ENCODE measurements around the gene CSPG4.

- TF ChIP-seq CTCF (IDR thresholded peaks at IDR 0.05 in 8 of 11, conservative IDR thresholded peaks at IDR 0.05 in 3 of 11) (no peak), POLR2A (IDR thresholded peaks at IDR 0.05) (no peak), POLR2AphosphoS5 (IDR thresholded peaks at IDR 0.05) (no peak)
These were observed 62.8 kb downstream of the CSPG4 start for GRCh38 chr15:75649848-75650247.
